ENCODE measurements around the gene SMIM26.

GRCh38 chr20:18533491-18533890, 33.7 kb upstream of the SMIM26 start:
- TF ChIP-seq CTCF (conservative IDR thresholded peaks at IDR 0.05) = no peak
- TF ChIP-seq EZH2 (IDR thresholded peaks at IDR 0.05; ENCODE audit: low read depth) = no peak

Data from PC-9 (cell line).